ENCODE data around the gene RGS17. TPM values are rescaled to one million over a fixed set of nuclear protein-coding genes. Genes with fewer than 3 reads are reported as not detected.

RGS17 gene
- total RNA-seq, 1 experiment from 2014 or later, result 3.2 TPM

DNA sequence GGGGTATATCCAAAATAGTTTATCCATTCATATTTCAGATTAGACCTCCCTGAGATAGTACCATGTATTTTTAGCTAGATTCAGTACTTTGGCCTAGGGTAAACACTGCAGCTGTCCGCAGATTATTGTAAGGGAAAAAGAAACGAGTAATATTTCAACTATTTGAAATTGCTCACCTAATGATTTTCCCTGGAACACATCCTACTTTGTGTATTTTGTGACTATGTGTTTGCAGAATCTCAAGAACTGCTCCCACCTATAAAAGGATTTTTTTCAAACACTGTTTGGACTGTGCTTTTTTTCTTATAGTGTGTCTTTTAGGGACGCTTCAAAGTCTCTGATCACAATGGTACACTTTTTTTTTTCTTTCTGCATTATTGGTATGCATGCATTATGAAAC, 42.3 kb downstream of the RGS17 start:
- Histone ChIP-seq H3K14ac (ENCODE audit: insufficient read depth, low read length) (no peak overlapping the region), H3K27me3 (ENCODE audit: insufficient read depth, low read length) (no peaks in the 10 kb centered on the region), H3K56ac (ENCODE audit: insufficient read length, low read depth, low read length) (no peak overlapping the region), H3T11ph (ENCODE audit: low read length) (no peak overlapping the region), H2AK5ac (ENCODE audit: insufficient read length, low read length) (no peak overlapping the region), H3K9me3 (ENCODE audit: control insufficient read depth, low read depth, low read length) (no peaks in the 10 kb centered on the region), H3K9ac (ENCODE audit: extremely low read depth, insufficient read length, low read length) (no peak overlapping the region), H4K20me1 (ENCODE audit: control insufficient read depth, insufficient read depth, insufficient read length) (no peaks in the 10 kb centered on the region), H3K23me2 (ENCODE audit: insufficient read length, low read depth, low read length, poor library complexity, severe bottlenecking) (no peaks in the 10 kb centered on the region), H2BK12ac (ENCODE audit: insufficient read length, low read depth, low read length) (no peak overlapping the region), H2BK20ac (ENCODE audit: low read depth, low read length, poor library complexity, severe bottlenecking) (no peak overlapping the region), H3K27ac (ENCODE audit: insufficient read length, low read depth, low read length) (no peak overlapping the region), H2BK5ac (ENCODE audit: insufficient read length, low read length) (no peak overlapping the region), H3K4me1 (ENCODE audit: insufficient read depth, low read length) (no peaks in the 10 kb centered on the region), H3K79me2 (ENCODE audit: insufficient read depth, low read length) (no peaks in the 10 kb centered on the region), H3K4me2 (ENCODE audit: insufficient read depth, insufficient read length, low read length) (no peak overlapping the region), H4K8ac (replicated peaks; ENCODE audit: insufficient read length, low read depth, low read length) (no peak overlapping the region), H2BK120ac (ENCODE audit: low read depth, low read length, poor library complexity, severe bottlenecking) (no peak overlapping the region), H2BK15ac (ENCODE audit: low read depth, low read length) (no peak overlapping the region), H3K18ac (ENCODE audit: insufficient read length, low read depth, low read length) (no peak overlapping the region), H4K5ac (ENCODE audit: insufficient read length, low read depth, low read length) (no peak overlapping the region), H3K4ac (ENCODE audit: low read depth, low read length) (no peak overlapping the region), H3K79me1 (ENCODE audit: insufficient read depth, low read depth, low read length, poor library complexity, severe bottlenecking) (no peaks in the 10 kb centered on the region), H3K23ac (ENCODE audit: insufficient read length, low read depth, low read length) (no peak overlapping the region), H4K91ac (ENCODE audit: insufficient read length, low read depth, low read length) (no peak overlapping the region), H2AFZ (ENCODE audit: low read length) (no peak overlapping the region)
- H3K4me3 Mint-ChIP-seq, result no peak overlapping the region
- no peak overlapping the region for H3K27ac Mint-ChIP-seq
- TF ChIP-seq, protein P1, sequence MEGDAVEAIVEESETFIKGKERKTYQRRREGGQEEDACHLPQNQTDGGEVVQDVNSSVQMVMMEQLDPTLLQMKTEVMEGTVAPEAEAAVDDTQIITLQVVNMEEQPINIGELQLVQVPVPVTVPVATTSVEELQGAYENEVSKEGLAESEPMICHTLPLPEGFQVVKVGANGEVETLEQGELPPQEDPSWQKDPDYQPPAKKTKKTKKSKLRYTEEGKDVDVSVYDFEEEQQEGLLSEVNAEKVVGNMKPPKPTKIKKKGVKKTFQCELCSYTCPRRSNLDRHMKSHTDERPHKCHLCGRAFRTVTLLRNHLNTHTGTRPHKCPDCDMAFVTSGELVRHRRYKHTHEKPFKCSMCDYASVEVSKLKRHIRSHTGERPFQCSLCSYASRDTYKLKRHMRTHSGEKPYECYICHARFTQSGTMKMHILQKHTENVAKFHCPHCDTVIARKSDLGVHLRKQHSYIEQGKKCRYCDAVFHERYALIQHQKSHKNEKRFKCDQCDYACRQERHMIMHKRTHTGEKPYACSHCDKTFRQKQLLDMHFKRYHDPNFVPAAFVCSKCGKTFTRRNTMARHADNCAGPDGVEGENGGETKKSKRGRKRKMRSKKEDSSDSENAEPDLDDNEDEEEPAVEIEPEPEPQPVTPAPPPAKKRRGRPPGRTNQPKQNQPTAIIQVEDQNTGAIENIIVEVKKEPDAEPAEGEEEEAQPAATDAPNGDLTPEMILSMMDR (conservative IDR thresholded peaks at IDR 0.05), result no peak
- no CpG with 5 or more reads among the region's 3 CpGs for WGBS (ENCODE audit: extremely low coverage, insufficient read length, low lambda C conversion rate)
- H3K9me3 Mint-ChIP-seq, result no peaks in the 10 kb centered on the region
- H3K36me3 Mint-ChIP-seq (ENCODE audit: insufficient read depth in 1 of 3, low read depth in 3 of 3), result no peaks in the 10 kb centered on the region
- DNase-seq, result no peak
- H3K27me3 Mint-ChIP-seq (ENCODE audit: low read depth), result no peaks in the 10 kb centered on the region
- H3K4me1 Mint-ChIP-seq, result no peaks in the 10 kb centered on the region
